Brain microvascular endothelial cell (primary cell): Measurements from ENCODE around the gene ESYT1.

Experiments
- DNase-seq: peaks from one replicate; pipeline ENCODE4 v3.0.0-alpha.2; 2020
- H3K27ac ChIP-seq: fragments of 250-450 bp; sonication (Bioruptor Pico); 2 replicates; pipeline ENCODE4 v1.5.1; 2020; ENCODE audit warnings: mild to moderate bottlenecking, moderate library complexity
- H3K27me3 ChIP-seq: fragments of 250-450 bp; sonication (Bioruptor Pico); replicated peaks from 2 replicates; pipeline ENCODE4 v1.5.1; 2020; ENCODE audit warnings: mild to moderate bottlenecking
- H3K36me3 ChIP-seq: fragments of 250-450 bp; sonication (Bioruptor Pico); replicated peaks from 2 replicates; pipeline ENCODE4 v1.5.1; 2020; ENCODE audit warnings: mild to moderate bottlenecking
- H3K4me3 ChIP-seq: 2 replicates; pipeline ENCODE4 v1.5.1; 2011; ENCODE audit warnings: low read depth, mild to moderate bottlenecking, control low read depth, low read length, moderate library complexity
- in situ Hi-C: cut with HindIII; loops from 2 replicates; pipeline ENCODE4 v1.10.0; 2017; ENCODE audit warnings: low sequenced_read_pairs, low pct_ligation_motif_present
- TF ChIP-seq, protein P1 (sequence below): IDR thresholded peaks from 2 replicates; pipeline ENCODE4 v1.5.1; 2011; ENCODE audit warnings: low read depth, mild to moderate bottlenecking, moderate library complexity, low read length, control low read depth, inconsistent platforms; ENCODE audit errors: missing control alignments

ESYT1 gene

DNA sequence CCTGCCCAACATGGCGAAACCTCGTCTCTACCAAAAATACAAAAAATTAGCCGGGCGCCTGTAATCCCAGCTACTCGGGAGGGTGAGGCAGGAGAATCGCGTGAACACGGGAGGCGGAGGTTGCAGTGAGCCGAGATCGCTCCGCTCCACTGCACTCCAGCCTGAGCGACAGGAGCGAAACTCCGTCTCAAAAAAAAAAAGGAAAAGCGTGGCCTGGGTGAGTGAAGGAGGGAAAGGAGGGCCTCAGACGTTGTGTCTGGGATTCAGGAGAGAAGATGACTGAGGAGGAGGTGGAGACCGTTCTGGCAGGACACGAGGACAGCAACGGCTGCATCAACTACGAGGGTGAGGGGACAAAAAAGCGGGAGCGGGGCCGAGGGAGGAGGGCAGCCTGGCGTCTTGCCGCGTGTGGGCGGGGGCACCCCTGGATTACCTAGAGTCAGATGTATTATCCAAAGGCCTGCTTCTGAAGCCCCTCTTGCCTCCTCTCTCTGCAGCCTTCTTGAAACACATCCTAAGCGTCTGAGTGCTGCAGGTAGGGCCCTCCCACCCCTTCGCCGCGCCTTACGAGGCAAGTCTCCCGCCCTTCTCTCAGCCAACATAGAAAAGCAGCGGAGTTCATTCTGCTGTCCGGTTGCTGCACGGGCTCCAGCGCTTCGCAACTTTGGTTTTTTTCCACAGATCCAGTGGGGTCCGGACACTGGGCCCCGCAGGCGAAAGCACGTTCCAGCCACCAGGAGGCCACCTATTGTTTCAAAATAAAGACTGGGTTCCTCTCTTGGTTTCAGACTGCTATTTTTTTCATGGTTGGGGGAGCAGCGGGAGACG is 29.3 kb downstream of the ESYT1 start:
- peak; percentile 86 for DNase-seq
- no peaks in the 10 kb centered on the region for H3K27me3 ChIP-seq
- H3K4me3 ChIP-seq = peak overlapping the region; percentile 99
- H3K27ac ChIP-seq = peak overlapping the region; percentile 22
- in situ Hi-C loops = no loop called here
- TF ChIP-seq, protein P1, sequence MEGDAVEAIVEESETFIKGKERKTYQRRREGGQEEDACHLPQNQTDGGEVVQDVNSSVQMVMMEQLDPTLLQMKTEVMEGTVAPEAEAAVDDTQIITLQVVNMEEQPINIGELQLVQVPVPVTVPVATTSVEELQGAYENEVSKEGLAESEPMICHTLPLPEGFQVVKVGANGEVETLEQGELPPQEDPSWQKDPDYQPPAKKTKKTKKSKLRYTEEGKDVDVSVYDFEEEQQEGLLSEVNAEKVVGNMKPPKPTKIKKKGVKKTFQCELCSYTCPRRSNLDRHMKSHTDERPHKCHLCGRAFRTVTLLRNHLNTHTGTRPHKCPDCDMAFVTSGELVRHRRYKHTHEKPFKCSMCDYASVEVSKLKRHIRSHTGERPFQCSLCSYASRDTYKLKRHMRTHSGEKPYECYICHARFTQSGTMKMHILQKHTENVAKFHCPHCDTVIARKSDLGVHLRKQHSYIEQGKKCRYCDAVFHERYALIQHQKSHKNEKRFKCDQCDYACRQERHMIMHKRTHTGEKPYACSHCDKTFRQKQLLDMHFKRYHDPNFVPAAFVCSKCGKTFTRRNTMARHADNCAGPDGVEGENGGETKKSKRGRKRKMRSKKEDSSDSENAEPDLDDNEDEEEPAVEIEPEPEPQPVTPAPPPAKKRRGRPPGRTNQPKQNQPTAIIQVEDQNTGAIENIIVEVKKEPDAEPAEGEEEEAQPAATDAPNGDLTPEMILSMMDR = peak; percentile 84
- peaks cover 35% of the 10 kb centered on the region for H3K36me3 ChIP-seq

DNA sequence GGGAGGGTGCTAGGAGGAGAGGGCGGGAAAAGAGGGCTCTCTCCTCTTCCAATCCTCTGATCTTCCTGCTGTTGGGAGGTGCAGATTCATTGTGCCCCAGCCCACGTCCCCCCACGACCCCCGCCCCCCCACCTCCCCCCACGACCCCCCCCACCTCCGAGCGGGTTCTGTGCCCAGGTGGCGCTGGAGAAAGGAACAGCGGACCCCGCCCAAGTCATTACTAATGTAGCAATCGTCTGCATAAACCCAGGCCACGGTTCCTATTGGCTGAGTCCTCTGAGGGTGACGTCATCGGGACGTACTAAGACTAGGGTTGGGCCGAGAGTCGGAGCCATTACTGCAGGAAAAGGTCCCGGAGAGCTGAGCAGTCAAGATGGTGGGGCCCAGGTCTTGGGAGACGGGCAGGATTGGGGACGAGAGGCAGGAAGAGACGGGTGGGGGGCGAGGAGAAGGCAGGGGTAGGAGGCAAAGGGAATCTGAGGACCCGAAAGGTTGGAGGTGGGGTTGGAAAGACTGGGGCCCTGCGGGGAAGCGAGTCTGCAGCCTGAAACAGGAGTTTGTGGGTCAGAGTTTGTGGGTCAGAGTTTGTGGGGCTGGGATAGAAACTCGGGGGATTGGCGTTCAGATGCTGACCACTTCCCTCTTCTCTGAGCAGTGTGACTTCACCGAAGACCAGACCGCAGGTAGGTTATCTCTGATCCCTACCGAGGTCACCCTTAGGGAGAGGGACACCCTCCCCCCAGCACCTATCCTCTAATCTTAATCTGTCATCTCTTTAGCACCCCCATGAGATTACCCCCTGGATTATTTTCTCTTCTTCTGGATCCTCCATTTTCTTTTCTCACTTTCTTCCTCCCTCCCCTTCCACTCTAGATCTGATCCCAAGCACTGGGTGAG is 30.2 kb downstream of the ESYT1 start, which contains the start of gene MYL6:
Gene MYL6 (plus strand): TSS at position 331 of the 897 bp plus-strand sequence. CDS start 43 bp downstream, at position 374.
- in situ Hi-C loops = no loop called here
- peak; percentile 99 for DNase-seq
- H3K36me3 ChIP-seq = peaks cover 40% of the 10 kb centered on the region

DNA sequence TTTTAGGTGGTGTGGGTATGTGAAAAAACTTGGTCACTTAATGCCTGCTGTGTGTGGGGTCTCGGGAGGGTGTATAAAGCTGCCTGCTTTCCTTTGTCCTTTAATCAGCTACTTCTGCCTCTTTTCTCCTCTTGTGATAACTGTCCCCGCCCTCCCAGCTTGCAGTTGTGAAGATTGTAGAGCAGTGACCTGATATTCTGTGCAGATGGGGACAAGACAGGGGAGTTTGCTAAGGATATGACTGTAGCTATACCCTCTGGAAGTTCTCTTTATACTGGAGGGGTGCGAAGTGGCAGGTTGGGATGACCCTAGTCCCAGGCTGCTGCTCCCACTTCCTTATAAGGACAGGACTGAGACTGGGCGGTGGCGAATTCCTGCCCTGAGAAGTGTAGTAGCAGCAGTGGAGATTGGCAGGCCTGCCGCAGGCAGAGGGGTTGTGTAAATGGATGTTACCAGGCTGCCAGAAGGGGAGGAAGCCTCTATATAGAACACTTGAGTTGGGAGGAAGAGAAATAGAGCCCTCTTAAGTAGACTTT is 30.9 kb downstream of the ESYT1 start:
- in situ Hi-C loops = no loop called here
- peak overlapping the region; percentile 99 for H3K4me3 ChIP-seq
- H3K27ac ChIP-seq = peak overlapping the region; percentile 95
- H3K27me3 ChIP-seq = no peaks in the 10 kb centered on the region
- TF ChIP-seq, protein P1 = no peak
- H3K36me3 ChIP-seq = peaks cover 46% of the 10 kb centered on the region
- peak; percentile 59 for DNase-seq

More for the DNA sequence above, 30.2 kb downstream of the ESYT1 start, which contains the start of gene MYL6:
- TF ChIP-seq, protein P1 = no peak
- Histone ChIP-seq H3K4me3 (peak within 1 kb of the TSS; percentile 99), H3K27ac (peak within 1 kb of the TSS; percentile 95), H3K27me3 (no peaks in the 10 kb centered on the region)

DNA sequence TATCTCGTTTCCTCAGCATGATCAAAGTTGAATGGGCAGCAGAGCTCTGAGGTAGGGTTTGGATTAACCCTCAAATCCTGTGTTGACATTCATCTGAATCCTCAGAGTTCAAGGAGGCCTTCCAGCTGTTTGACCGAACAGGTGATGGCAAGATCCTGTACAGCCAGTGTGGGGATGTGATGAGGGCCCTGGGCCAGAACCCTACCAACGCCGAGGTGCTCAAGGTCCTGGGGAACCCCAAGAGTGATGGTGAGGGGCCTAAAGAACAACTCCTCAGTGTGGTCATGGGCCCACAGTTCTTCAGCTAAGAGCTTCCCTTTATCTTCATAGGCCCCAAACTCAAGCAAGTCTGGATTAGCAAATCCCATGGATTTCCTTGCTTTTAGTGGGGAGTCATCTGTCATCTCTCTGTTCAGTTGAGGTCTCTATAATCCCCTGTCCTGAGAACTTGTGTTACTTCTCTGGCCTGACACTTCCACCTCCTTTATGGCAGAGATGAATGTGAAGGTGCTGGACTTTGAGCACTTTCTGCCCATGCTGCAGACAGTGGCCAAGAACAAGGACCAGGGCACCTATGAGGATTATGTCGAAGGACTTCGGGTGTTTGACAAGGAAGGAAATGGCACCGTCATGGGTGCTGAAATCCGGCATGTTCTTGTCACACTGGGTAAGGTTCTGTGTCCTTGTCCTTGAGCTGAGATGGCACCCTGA is 31.6 kb downstream of the ESYT1 start:
- H3K36me3 ChIP-seq = peaks cover 50% of the 10 kb centered on the region
- H3K27me3 ChIP-seq = no peaks in the 10 kb centered on the region
- peak overlapping the region; percentile 99 for H3K4me3 ChIP-seq
- TF ChIP-seq, protein P1 = no peak
- in situ Hi-C loops = no loop called here
- DNase-seq = no peak
- H3K27ac ChIP-seq = peak overlapping the region; percentile 95

DNA sequence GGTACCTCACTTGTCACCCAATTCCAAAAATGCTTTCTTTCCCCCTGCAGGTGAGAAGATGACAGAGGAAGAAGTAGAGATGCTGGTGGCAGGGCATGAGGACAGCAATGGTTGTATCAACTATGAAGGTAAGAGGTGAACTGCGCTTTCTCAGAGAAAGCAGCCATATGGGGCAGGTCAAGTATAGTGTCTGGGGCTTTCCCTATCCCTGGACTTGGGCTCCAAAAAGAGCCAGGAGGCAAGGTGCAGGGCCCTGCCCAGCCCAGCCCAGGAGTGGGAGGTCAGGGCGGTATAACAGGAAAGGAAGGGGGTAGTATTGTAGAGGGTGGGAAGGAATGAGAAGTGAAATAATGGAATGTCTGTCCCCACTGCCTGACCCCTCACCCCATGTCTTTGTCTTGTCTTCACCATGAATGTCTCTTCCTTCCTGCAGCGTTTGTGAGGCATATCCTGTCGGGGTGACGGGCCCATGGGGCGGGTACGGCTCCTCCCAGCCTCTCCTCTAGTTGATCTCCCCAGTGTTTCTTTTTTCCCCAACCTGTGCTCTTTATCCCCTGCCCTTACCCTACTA is 32.2 kb downstream of the ESYT1 start:
- TF ChIP-seq, protein P1 = no peak
- peak overlapping the region; percentile 99 for H3K4me3 ChIP-seq
- H3K27ac ChIP-seq = peak overlapping the region; percentile 13
- in situ Hi-C loops = no loop called here
- peaks cover 55% of the 10 kb centered on the region for H3K36me3 ChIP-seq
- no peaks in the 10 kb centered on the region for H3K27me3 ChIP-seq
- peak; percentile 52 for DNase-seq
